ENCODE data around the gene PLTP.

Gene PLTP

DNA sequence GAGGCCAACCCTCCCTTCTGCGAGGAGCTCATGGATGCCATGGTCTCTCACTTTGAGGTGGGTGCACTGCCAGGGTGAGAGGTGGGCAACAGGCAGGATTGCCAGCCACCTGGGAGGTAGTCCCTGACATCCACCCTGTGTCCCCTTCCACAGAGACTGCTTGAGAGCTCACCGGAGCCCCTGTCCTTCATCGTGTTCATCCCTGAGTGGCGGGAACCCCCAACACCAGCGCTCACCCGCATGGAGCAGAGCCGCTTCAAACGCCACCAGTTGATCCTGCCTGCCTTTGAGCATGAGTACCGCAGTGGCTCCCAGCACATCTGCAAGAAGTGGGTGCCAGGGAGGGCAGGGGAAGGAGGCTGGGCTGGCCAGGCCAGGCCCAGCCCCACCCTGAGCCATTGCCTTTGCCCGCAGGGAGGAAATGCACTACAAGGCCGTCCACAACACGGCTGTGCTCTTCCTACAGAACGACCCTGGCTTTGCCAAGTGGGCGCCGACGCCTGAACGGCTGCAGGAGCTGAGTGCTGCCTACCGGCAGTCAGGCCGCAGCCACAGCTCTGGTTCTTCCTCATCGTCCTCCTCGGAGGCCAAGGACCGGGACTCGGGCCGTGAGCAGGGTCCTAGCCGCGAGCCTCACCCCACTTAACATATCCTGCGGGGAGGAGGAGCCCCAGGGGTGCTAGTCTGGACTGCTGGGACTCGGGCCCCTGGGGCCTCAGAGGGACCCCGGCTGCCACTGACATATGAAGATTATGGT, 35.3 kb upstream of the PLTP start:
- H4K20me1 ChIP-seq (ENCODE audit: low read depth, low read length): no peaks in the 10 kb centered on the region
- no peak overlapping the region for H3K4me2 ChIP-seq (ENCODE audit: low read depth, low read length, poor library complexity, severe bottlenecking)
- H3K9ac ChIP-seq (ENCODE audit: low read length): no peak overlapping the region
- no peak overlapping the region for H2AFZ ChIP-seq (ENCODE audit: low read depth, low read length, severe bottlenecking)
- TF ChIP-seq, protein P1, sequence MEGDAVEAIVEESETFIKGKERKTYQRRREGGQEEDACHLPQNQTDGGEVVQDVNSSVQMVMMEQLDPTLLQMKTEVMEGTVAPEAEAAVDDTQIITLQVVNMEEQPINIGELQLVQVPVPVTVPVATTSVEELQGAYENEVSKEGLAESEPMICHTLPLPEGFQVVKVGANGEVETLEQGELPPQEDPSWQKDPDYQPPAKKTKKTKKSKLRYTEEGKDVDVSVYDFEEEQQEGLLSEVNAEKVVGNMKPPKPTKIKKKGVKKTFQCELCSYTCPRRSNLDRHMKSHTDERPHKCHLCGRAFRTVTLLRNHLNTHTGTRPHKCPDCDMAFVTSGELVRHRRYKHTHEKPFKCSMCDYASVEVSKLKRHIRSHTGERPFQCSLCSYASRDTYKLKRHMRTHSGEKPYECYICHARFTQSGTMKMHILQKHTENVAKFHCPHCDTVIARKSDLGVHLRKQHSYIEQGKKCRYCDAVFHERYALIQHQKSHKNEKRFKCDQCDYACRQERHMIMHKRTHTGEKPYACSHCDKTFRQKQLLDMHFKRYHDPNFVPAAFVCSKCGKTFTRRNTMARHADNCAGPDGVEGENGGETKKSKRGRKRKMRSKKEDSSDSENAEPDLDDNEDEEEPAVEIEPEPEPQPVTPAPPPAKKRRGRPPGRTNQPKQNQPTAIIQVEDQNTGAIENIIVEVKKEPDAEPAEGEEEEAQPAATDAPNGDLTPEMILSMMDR (IDR thresholded peaks at IDR 0.05; ENCODE audit: insufficient read depth, low read length, poor library complexity, severe bottlenecking): no peak
- TF ChIP-seq EZH2phosphoT487 (conservative IDR thresholded peaks at IDR 0.05; ENCODE audit: low read length): no peak
- no peaks in the 10 kb centered on the region for H3K9me3 ChIP-seq (ENCODE audit: insufficient read depth, low read length)
- H3K27ac ChIP-seq (ENCODE audit: low read depth, low read length): no peak overlapping the region
- H3K4me3 ChIP-seq (ENCODE audit: insufficient read depth, low read length, poor library complexity, severe bottlenecking): no peak overlapping the region
- no peaks in the 10 kb centered on the region for H3F3A ChIP-seq (ENCODE audit: insufficient read depth)
- no peaks in the 10 kb centered on the region for H3K27me3 ChIP-seq (ENCODE audit: low read length)
- no peaks in the 10 kb centered on the region for H3K79me2 ChIP-seq (ENCODE audit: insufficient read depth, low read length)
- H3K9me2 ChIP-seq (replicated peaks; ENCODE audit: insufficient read depth, low read length): no peaks in the 10 kb centered on the region
- H3K36me3 ChIP-seq (ENCODE audit: low read length): peaks cover 7% of the 10 kb centered on the region; the same call in 1 of the 2 replicates

DNA sequence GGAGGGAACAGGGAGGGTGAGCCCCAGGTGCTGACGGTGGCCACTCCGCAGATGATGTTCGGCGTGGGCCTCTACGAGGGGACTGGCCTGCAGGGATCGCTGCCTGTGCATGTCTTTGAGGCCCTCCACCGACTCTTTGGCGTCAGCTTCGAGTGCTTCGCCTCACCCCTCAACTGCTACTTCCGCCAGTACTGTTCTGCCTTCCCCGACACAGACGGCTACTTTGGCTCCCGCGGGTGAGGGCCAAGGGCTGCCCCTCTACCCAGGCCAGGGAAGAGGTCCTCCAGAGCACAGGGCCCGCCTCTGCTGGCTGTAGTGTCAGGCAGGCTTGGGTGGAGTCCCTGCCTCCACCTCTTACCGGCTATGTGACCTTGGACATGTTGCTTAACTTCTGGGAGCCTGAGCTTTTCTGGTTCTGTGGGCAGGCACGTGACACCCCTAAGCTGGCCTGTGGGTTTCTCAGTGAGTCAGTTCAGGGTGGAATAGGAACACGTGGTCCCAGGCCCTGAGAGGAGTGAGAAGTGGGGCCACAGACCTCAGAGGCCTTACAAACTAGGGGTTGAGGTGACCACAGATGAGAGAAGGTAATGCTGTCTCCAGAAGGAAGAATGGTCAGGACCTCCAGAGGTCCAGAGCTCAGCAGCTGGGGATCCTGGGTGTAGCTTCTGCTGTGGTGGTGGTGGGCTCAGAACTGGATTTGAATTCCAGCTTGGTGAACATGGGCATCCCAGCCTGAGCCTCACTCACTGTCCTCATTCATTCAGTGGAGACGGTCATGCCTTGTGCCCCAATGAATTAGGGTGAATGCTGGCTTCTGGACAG, 34.4 kb upstream of the PLTP start:
- H3K9ac ChIP-seq (ENCODE audit: low read length): no peak overlapping the region
- H3K4me2 ChIP-seq (ENCODE audit: low read depth, low read length, poor library complexity, severe bottlenecking): no peak overlapping the region

DNA sequence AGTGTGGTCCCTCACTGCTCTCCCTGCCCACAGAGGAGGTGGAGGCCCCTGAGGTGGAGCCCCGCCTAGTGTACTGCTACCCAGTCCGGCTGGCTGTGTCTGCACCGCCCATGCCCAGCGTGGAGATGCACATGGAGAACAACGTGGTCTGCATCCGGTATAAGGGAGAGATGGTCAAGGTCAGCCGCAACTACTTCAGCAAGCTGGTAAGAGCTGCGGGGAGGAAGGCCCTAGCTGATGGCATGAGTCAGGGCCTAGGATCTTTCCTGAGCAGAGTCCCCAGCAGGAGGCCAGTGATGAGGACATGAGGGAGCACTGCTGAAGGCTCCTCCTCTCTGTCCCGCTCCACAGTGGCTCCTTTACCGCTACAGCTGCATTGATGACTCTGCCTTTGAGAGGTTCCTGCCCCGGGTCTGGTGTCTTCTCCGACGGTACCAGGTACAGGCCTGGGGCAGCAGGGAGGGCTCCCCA, 33.8 kb upstream of the PLTP start:
- no peaks in the 10 kb centered on the region for H3F3A ChIP-seq (ENCODE audit: insufficient read depth)
- H3K9me3 ChIP-seq (ENCODE audit: insufficient read depth, low read length): no peaks in the 10 kb centered on the region
- H3K79me2 ChIP-seq (ENCODE audit: insufficient read depth, low read length): no peaks in the 10 kb centered on the region
- TF ChIP-seq, protein P1 (IDR thresholded peaks at IDR 0.05; ENCODE audit: insufficient read depth, low read length, poor library complexity, severe bottlenecking): no peak
- TF ChIP-seq EZH2phosphoT487 (conservative IDR thresholded peaks at IDR 0.05; ENCODE audit: low read length): no peak
- H2AFZ ChIP-seq (ENCODE audit: low read depth, low read length, severe bottlenecking): no peak overlapping the region
- H3K36me3 ChIP-seq (ENCODE audit: low read length): peaks cover 7% of the 10 kb centered on the region; the same call in 1 of the 2 replicates
- H4K20me1 ChIP-seq (ENCODE audit: low read depth, low read length): no peaks in the 10 kb centered on the region
- H3K27ac ChIP-seq (ENCODE audit: low read depth, low read length): no peak overlapping the region
- no peak overlapping the region for H3K4me3 ChIP-seq (ENCODE audit: insufficient read depth, low read length, poor library complexity, severe bottlenecking)
- H3K27me3 ChIP-seq (ENCODE audit: low read length): no peaks in the 10 kb centered on the region
- H3K9ac ChIP-seq (ENCODE audit: low read length): no peak overlapping the region
- H3K4me2 ChIP-seq (ENCODE audit: low read depth, low read length, poor library complexity, severe bottlenecking): no peak overlapping the region
- H3K9me2 ChIP-seq (replicated peaks; ENCODE audit: insufficient read depth, low read length): no peaks in the 10 kb centered on the region

More for the DNA sequence above, 34.4 kb upstream of the PLTP start:
- TF ChIP-seq, protein P1 (IDR thresholded peaks at IDR 0.05; ENCODE audit: insufficient read depth, low read length, poor library complexity, severe bottlenecking): no peak
- no peak for TF ChIP-seq EZH2phosphoT487 (conservative IDR thresholded peaks at IDR 0.05; ENCODE audit: low read length)
- no peaks in the 10 kb centered on the region for H3K9me3 ChIP-seq (ENCODE audit: insufficient read depth, low read length)
- H3K36me3 ChIP-seq (ENCODE audit: low read length): peaks cover 7% of the 10 kb centered on the region; the same call in 1 of the 2 replicates
- no peaks in the 10 kb centered on the region for H4K20me1 ChIP-seq (ENCODE audit: low read depth, low read length)
- no peak overlapping the region for H3K27ac ChIP-seq (ENCODE audit: low read depth, low read length)
- no peaks in the 10 kb centered on the region for H3K27me3 ChIP-seq (ENCODE audit: low read length)
- no peaks in the 10 kb centered on the region for H3K79me2 ChIP-seq (ENCODE audit: insufficient read depth, low read length)
- H3K4me3 ChIP-seq (ENCODE audit: insufficient read depth, low read length, poor library complexity, severe bottlenecking): no peak overlapping the region
- no peaks in the 10 kb centered on the region for H3F3A ChIP-seq (ENCODE audit: insufficient read depth)
- H2AFZ ChIP-seq (ENCODE audit: low read depth, low read length, severe bottlenecking): no peak overlapping the region
- H3K9me2 ChIP-seq (replicated peaks; ENCODE audit: insufficient read depth, low read length): no peaks in the 10 kb centered on the region

All from SU-DHL-6 (cell line).